Transverse colon (tissue), 4 donors: ENCODE data around the gene U2AF2.

Experiments used
- CTCF ChIP-seq, 5 experiments: fragments of 200-600 bp in 3 of 5; fragments of 450-650 bp in 2 of 5; sonication (generic) in 3 of 5; IDR thresholded peaks; 1 replicate in 2 of 5; 2 replicates in 3 of 5; pipeline ENCODE4 v1.5.1; 2016 to 2017; ENCODE audit warnings: antibody characterized with exemption in 5 of 5, inconsistent platforms in 3 of 5, mild to moderate bottlenecking in 2 of 5, moderate library complexity in 1 of 5
- POLR2A ChIP-seq: fragments of 450-650 bp; IDR thresholded peaks from one replicate; pipeline ENCODE4 v1.6.1; 2016; ENCODE audit warnings: antibody characterized with exemption, mild to moderate bottlenecking, moderate library complexity
- POLR2AphosphoS5 ChIP-seq, 3 donors: sonication (generic); formaldehyde crosslinking; IDR thresholded peaks; one replicate each; pipeline ENCODE4 v1.6.1; 2016; ENCODE audit warnings: antibody characterized with exemption in 3 of 3

GRCh38 chr19:55700813-55701212, 46.0 kb downstream of the U2AF2 start:
- TF ChIP-seq CTCF (IDR thresholded peaks at IDR 0.05): no peak
- no peak for TF ChIP-seq POLR2A
- no peak for TF ChIP-seq POLR2AphosphoS5 (IDR thresholded peaks at IDR 0.05)
